ENCODE data around the gene TMEM196. TPM values are rescaled to one million over a fixed set of nuclear protein-coding genes. Genes with fewer than 3 reads are reported as not detected.
A peak's percentile ranks its signal among the peaks of the same experiment; 100 is the strongest.

TMEM196 gene
- total RNA-seq, 1 experiment from 2014 or later: not detected

DNA sequence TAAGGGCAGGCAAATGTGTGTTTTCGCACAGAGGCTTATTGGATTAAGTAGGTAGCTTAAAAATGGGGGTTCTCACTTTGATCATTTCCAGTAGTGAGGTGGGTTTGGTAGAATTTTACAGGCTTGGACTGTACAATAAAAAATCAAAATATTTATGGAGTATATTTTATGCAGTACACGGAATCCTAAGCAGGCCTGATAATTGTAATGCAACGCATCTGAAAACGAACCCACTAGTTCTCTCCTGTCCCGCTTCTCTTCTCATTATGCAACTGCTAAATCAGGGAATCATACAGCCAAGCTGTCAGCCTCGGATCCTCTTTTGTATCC is 64.2 kb downstream of the TMEM196 start:
- Histone ChIP-seq H2AK5ac (ENCODE audit: insufficient read length, low read length) (no peak overlapping the region), H2BK5ac (ENCODE audit: insufficient read length, low read length) (no peak overlapping the region), H2BK15ac (ENCODE audit: low read depth, low read length) (no peak overlapping the region), H3T11ph (ENCODE audit: low read length) (no peak overlapping the region), H3K14ac (ENCODE audit: insufficient read depth, low read length) (no peak overlapping the region), H3K27me3 (ENCODE audit: insufficient read depth, low read length) (no peaks in the 10 kb centered on the region), H2BK12ac (ENCODE audit: insufficient read length, low read depth, low read length) (no peak overlapping the region), H4K20me1 (ENCODE audit: control insufficient read depth, insufficient read depth, insufficient read length) (no peaks in the 10 kb centered on the region), H3K4ac (ENCODE audit: low read depth, low read length) (no peak overlapping the region), H2AFZ (ENCODE audit: low read length) (peak overlapping the region; percentile 63), H3K9ac (ENCODE audit: extremely low read depth, insufficient read length, low read length) (no peak overlapping the region), H3K4me1 (ENCODE audit: insufficient read depth, low read length) (peaks cover 4% of the 10 kb centered on the region; the same call in 1 of the 2 replicates), H4K8ac (replicated peaks; ENCODE audit: insufficient read length, low read depth, low read length) (no peak overlapping the region), H3K4me2 (ENCODE audit: insufficient read depth, insufficient read length, low read length) (no peak overlapping the region), H4K91ac (ENCODE audit: insufficient read length, low read depth, low read length) (no peak overlapping the region), H2BK20ac (ENCODE audit: low read depth, low read length, poor library complexity, severe bottlenecking) (no peak overlapping the region), H3K79me1 (ENCODE audit: insufficient read depth, low read depth, low read length, poor library complexity, severe bottlenecking) (peaks cover 2% of the 10 kb centered on the region), H3K79me2 (ENCODE audit: insufficient read depth, low read length) (peaks cover 12% of the 10 kb centered on the region; the same call in 1 of the 2 replicates), H3K27ac (ENCODE audit: insufficient read length, low read depth, low read length) (no peak overlapping the region), H2BK120ac (ENCODE audit: low read depth, low read length, poor library complexity, severe bottlenecking) (no peak overlapping the region), H3K23ac (ENCODE audit: insufficient read length, low read depth, low read length) (no peak overlapping the region), H3K9me3 (ENCODE audit: control insufficient read depth, low read depth, low read length) (no peaks in the 10 kb centered on the region), H4K5ac (ENCODE audit: insufficient read length, low read depth, low read length) (peak overlapping the region; percentile 7), H3K18ac (ENCODE audit: insufficient read length, low read depth, low read length) (no peak overlapping the region), H3K56ac (ENCODE audit: insufficient read length, low read depth, low read length) (no peak overlapping the region), H3K23me2 (ENCODE audit: insufficient read length, low read depth, low read length, poor library complexity, severe bottlenecking) (no peaks in the 10 kb centered on the region)
- TF ChIP-seq, protein P1, sequence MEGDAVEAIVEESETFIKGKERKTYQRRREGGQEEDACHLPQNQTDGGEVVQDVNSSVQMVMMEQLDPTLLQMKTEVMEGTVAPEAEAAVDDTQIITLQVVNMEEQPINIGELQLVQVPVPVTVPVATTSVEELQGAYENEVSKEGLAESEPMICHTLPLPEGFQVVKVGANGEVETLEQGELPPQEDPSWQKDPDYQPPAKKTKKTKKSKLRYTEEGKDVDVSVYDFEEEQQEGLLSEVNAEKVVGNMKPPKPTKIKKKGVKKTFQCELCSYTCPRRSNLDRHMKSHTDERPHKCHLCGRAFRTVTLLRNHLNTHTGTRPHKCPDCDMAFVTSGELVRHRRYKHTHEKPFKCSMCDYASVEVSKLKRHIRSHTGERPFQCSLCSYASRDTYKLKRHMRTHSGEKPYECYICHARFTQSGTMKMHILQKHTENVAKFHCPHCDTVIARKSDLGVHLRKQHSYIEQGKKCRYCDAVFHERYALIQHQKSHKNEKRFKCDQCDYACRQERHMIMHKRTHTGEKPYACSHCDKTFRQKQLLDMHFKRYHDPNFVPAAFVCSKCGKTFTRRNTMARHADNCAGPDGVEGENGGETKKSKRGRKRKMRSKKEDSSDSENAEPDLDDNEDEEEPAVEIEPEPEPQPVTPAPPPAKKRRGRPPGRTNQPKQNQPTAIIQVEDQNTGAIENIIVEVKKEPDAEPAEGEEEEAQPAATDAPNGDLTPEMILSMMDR (conservative IDR thresholded peaks at IDR 0.05): no peak
- Mint-ChIP-seq H3K4me3 (peak overlapping the region; percentile 96 to 99; a peak in 4 of 5 replicates), H3K27me3 (ENCODE audit: low read depth) (peaks cover 14% of the 10 kb centered on the region), H3K36me3 (ENCODE audit: insufficient read depth in 1 of 3, low read depth in 3 of 3) (no peaks in the 10 kb centered on the region), H3K9me3 (no peaks in the 10 kb centered on the region), H3K27ac (peak overlapping the region; percentile 82 to 97 (median 89); a peak in 3 of 7 replicates), H3K4me1 (peaks cover 32 to 37% of the 10 kb centered on the region in 2 experiments)
- no peak for DNase-seq
- WGBS (ENCODE audit: extremely low coverage, insufficient read length, low lambda C conversion rate): no CpG with 5 or more reads among the region's 6 CpGs

Data from H9 (cell line).